GM10847 (cell line): ENCODE measurements around the gene GGTA1.

Experiments
- POLR2A ChIP-seq: IDR thresholded peaks from 2 replicates; pipeline ENCODE4 v1.6.1; 2011; ENCODE audit not compliant: insufficient read length; ENCODE audit errors: extremely low read depth

The GGTA1 gene

GRCh38 chr9:121447321-121447834 lies 52.3 kb downstream of the GGTA1 start:
- TF ChIP-seq POLR2A: no peak

DNA sequence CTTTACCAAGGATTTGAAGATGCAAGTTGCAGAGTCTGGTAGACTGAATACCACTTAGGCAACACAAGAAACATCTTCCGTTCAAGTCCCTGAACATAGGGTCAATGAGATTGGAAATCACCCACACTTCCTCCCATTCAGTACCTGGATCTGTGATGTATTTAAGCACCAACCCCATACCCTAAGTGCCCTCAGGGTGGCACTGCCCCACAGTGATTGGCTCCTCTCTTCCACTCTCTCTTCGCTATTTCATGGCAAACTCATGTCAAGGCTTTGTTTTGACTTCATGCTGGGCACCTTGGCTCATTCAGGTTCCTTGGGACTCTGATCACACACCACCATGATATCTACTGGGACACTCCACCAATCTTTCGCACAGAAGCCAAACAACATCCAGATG lies 53.7 kb downstream of the GGTA1 start:
- TF ChIP-seq POLR2A: no peak

- TF ChIP-seq POLR2A: no peak
Measured at GRCh38 chr9:121443981-121444380, 55.7 kb downstream of the GGTA1 start.

DNA sequence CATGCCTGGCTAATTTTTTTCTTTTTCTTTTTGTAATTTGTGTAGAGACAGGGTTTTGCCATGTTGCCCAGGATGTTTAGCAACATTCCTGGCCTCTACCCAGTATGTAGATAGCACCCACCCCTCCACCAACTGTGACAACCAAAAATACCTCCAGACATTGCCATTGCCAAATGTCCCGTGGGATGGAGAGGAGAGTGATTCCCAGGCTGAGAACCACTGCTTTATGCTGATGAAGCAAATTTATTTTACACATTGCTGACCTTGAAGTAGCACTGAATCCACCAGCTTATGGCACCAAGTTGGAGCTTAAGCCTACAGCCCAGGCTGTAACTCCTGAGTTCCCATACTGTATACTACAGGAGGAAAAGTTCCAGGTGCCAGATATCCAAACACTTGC lies 58.5 kb downstream of the GGTA1 start:
- no peak for TF ChIP-seq POLR2A

DNA sequence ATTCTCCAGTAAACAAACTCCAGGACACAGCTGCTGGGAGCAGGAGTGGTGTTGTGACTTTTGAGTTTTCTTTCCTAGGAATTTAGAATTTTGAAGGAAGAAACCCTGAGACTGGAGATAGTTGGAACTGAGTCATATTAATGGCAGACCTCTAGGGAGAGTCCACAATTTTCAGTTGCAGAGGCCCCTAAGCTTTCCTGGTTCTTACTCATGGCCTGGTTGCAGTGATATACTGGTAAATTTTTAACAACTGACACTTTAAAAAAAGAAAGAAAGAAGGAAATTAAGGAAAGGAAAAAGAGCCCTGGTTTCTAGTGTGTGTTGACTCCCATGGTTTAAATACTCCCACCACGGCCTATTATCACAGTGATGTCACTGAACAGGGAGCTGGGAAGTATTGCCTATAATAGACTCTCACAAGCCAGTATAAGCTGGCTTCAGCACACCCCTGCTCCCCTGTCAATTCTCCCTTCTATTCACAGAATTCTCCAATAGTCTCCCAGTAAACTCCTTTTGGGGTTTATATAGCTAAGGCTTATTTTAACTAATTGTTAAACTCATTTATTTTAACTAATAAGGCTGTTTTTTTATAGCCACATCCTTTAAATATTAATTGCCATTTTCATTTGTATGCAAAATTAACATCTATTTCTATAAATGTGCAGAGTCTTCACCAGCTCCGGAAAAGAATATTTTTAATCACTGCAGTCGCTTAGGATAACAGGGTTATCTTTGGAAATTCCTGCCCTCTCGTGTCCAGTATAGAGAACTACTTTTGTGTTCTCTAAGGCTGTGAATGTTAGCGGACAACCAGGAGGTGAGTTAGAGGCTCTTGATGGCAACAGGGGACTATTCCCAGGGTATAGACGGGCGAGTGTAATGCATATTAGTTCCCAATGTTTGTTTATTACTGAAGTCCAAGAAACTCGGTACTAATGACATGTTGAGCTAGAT lies 59.7 kb downstream of the GGTA1 start:
- no peak for TF ChIP-seq POLR2A

DNA sequence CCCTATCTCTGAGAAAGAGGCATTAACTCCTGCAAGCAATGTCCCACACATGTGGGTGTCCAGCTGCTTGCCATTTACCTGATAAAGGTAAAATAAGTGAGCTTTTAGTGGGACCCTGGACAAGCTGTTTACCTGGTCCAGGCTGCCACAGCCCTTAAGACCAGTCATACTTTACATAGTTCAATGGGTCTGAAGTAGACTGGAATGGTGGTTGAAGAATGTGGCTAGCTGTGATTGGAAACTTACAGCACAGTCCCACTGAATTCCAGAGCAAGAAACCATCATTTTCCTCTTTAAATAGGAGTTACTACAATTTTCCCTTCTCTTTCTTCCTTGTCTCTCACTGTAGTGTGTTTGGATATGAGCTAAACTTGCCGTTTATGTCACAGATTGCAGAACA lies 60.6 kb downstream of the GGTA1 start:
- TF ChIP-seq POLR2A: no peak

GRCh38 chr9:121437891-121438290 lies 61.8 kb downstream of the GGTA1 start:
- no peak for TF ChIP-seq POLR2A

DNA sequence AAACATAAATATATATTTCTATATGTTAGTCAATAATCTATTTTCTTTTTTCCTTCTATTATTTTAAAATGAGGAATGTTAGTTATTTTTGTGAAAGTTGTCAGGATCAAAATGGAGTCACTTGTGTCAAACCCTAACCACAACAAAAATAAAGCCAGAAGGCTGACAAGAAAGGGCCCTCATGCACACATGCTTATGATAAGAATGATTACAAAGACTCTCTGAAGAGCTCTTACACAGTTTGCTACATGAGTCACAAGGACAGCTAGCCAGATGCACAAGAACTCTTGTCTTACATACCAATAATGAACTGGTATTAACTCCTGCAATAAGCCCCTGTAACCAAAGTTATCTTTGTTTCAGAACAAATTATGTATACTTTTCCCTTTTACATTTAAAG lies 64.7 kb downstream of the GGTA1 start:
- no peak for TF ChIP-seq POLR2A

- no peak for TF ChIP-seq POLR2A
Measured at GRCh38 chr9:121427899-121428298, 71.7 kb downstream of the GGTA1 start.

- TF ChIP-seq POLR2A: no peak
Measured at GRCh38 chr9:121424024-121424432, 75.6 kb downstream of the GGTA1 start.

- TF ChIP-seq POLR2A: no peak
Measured at GRCh38 chr9:121411993-121412392, 87.7 kb downstream of the GGTA1 start.

GRCh38 chr9:121405899-121406298 lies 93.7 kb downstream of the GGTA1 start:
- TF ChIP-seq POLR2A: no peak
